Activated naive CD4-positive, alpha-beta T cell treated with anti-CD3 and anti-CD28 coated beads, Interleukin-2, amount 10 ng/mL, durations not matched to agents 7 days and 5 days (primary cell): ENCODE data around the gene PIWIL1.

Experiments used
- CTCF ChIA-PET: fragments of 350-600 bp; sonication (Branson Sonifier 250); formaldehyde crosslinking; loops from one replicate; lab custom pipeline; 2021; ENCODE audit warnings: antibody characterized with exemption; lab: Charles Lee
- DNase-seq: peaks from one replicate; pipeline ENCODE4 v3.0.0-alpha.2; 2020
- H3K27ac Mint-ChIP-seq: one replicate; pipeline ENCODE4 v1.8.0; 2021; ENCODE audit warnings: mild to moderate bottlenecking, moderate library complexity, mixed read lengths
- H3K27me3 Mint-ChIP-seq: one replicate; pipeline ENCODE4 v1.8.0; 2021; ENCODE audit warnings: mild to moderate bottlenecking, mixed read lengths
- H3K36me3 Mint-ChIP-seq: one replicate; pipeline ENCODE4 v1.8.0; 2021; ENCODE audit warnings: mixed read lengths
- H3K4me1 Mint-ChIP-seq: one replicate; pipeline ENCODE4 v1.8.0; 2021; ENCODE audit warnings: mixed read lengths
- H3K4me3 Mint-ChIP-seq: one replicate; pipeline ENCODE4 v1.8.0; 2021; ENCODE audit warnings: mild to moderate bottlenecking, moderate library complexity, mixed read lengths
- H3K9me3 Mint-ChIP-seq: one replicate; pipeline ENCODE4 v1.8.0; 2021; ENCODE audit warnings: mixed read lengths

Gene PIWIL1

DNA sequence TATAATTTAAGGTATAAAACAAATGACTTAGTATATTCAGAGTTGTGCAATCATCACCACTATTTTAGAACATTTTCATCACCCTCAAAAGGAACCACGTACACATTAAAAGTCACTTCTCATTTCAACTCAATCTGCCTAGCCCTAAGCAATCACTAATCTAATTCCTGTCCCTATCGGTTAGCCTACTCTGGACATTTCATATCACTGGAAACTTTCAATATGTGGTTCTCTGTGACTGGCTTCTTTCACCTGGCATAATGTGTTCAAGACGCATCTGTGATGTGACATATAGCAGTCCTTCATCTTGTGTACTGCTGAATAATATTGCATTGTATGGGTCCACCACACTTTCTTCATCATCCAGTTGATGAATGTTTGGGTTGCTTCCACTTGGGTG is 15.4 kb upstream of the PIWIL1 start:
- no peaks in the 10 kb centered on the region for H3K9me3 Mint-ChIP-seq
- H3K36me3 Mint-ChIP-seq, result no peaks in the 10 kb centered on the region
- DNase-seq, result no peak
- H3K27ac Mint-ChIP-seq, result no peak overlapping the region
- H3K4me3 Mint-ChIP-seq, result no peak overlapping the region
- CTCF ChIA-PET, result no interaction called here
- peaks cover 7% of the 10 kb centered on the region for H3K4me1 Mint-ChIP-seq
- peaks cover 3% of the 10 kb centered on the region for H3K27me3 Mint-ChIP-seq

DNA sequence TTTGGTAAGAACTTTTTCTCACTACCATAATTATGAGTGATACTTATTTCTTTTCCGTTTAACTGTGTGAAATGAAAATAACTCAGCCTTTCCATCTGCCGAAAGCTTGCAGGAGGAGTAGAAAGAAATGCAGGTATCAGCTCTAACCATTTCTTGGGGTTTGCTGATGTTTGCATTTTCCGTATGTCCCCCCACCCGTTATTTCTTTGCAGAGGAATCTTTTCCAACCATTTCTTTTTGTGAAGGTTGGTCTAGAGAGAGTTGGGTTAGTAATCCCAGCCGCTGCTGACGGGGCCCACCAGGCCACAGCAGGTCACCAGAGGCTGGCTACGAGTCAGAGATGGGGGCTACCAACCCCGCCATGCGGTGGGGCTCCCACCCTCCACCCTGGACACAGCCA is 7.0 kb upstream of the PIWIL1 start:
- Mint-ChIP-seq H3K4me3 (no peak overlapping the region), H3K36me3 (no peaks in the 10 kb centered on the region), H3K9me3 (no peaks in the 10 kb centered on the region), H3K27me3 (peaks cover 26% of the 10 kb centered on the region), H3K27ac (no peak overlapping the region), H3K4me1 (peaks cover 2% of the 10 kb centered on the region)
- CTCF ChIA-PET, result interaction anchor here (1.3 kb wide), 1 partner anchor 49 kb away, joined by 3 read pairs; no protein-coding TSS in a partner anchor
- DNase-seq, result no peak

DNA sequence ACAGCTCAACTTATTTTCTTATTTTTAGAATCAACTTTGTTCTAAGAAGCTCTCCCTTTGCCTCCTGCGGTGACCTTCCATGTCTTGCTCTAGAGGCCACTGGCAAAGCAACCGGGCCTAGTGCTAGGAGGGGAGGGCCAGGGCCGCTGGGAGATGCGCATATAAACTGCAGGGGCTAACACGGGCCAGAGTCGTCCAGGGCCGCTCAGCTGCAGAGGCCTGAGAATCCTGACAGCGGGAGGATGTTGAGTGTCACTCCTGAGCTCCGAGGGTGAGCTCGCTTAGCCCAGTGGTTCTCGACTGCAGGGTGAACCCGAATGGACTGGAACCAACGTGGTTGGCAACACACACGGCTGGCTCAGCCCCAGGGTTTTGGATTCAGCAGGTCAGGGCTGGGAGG is 6.5 kb upstream of the PIWIL1 start:
- Mint-ChIP-seq H3K4me3 (no peak overlapping the region), H3K27me3 (peaks cover 26% of the 10 kb centered on the region), H3K36me3 (no peaks in the 10 kb centered on the region), H3K27ac (no peak overlapping the region), H3K4me1 (no peaks in the 10 kb centered on the region), H3K9me3 (no peaks in the 10 kb centered on the region)
- DNase-seq, result no peak
- CTCF ChIA-PET, result interaction anchor here (1.3 kb wide), 1 partner anchor 50 kb away, joined by 3 read pairs; no protein-coding TSS in a partner anchor

DNA sequence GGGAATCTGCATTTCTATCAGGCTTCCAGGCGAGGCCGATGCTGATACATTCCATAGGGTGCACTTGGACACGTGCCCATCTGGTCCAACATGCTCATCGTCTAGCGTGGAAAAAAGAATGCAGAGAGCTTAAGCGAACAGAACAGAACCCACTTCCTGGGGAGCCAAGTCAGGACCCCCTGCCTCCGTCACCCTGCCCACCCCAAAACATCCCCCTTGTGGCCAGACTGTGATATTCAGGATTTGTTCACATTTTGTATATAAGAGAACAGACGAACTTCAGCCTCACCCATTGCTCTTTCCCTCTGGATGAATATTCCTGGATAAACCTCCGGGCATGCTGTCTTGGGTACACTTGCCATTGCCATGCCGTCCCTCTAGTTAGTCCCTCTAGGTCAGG is 4.3 kb upstream of the PIWIL1 start:
- no peak overlapping the region for H3K4me3 Mint-ChIP-seq
- peaks cover 26% of the 10 kb centered on the region for H3K27me3 Mint-ChIP-seq
- no peak overlapping the region for H3K27ac Mint-ChIP-seq
- CTCF ChIA-PET, result interaction anchor here (1.1 to 3.1 kb wide), 4 partner anchors 52 to 306 kb away, joined by 4 to 17 read pairs (median 7); no protein-coding TSS in a partner anchor
- no peak for DNase-seq
- H3K9me3 Mint-ChIP-seq, result no peaks in the 10 kb centered on the region
- H3K36me3 Mint-ChIP-seq, result no peaks in the 10 kb centered on the region
- H3K4me1 Mint-ChIP-seq, result no peaks in the 10 kb centered on the region

DNA sequence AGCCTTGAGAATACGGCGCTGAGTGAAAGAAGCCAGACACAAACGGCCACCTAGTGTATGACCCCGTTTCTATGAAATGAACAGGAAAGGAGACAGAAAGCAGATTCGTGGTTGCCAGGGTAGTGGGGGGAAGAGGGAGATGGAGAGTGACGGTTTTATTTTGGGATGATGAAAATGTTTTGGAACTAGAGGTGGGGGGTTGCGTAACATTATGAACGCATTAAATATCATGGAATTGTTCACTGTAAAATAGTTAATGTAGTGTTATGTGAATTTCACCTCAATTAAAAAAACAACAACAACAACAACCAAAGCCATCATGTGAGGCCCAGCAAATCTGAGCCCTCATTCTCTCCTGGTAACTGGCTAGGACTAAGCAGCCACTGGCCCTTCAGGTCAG is 3.3 kb upstream of the PIWIL1 start:
- Mint-ChIP-seq H3K4me1 (peaks cover 2% of the 10 kb centered on the region), H3K36me3 (no peaks in the 10 kb centered on the region), H3K27me3 (peaks cover 27% of the 10 kb centered on the region), H3K4me3 (no peak overlapping the region), H3K27ac (no peak overlapping the region), H3K9me3 (no peaks in the 10 kb centered on the region)
- CTCF ChIA-PET, result interaction anchor here (1.2 to 3.1 kb wide), 3 partner anchors 53 to 302 kb away, joined by 4 to 17 read pairs (median 9); no protein-coding TSS in a partner anchor
- DNase-seq, result no peak

DNA sequence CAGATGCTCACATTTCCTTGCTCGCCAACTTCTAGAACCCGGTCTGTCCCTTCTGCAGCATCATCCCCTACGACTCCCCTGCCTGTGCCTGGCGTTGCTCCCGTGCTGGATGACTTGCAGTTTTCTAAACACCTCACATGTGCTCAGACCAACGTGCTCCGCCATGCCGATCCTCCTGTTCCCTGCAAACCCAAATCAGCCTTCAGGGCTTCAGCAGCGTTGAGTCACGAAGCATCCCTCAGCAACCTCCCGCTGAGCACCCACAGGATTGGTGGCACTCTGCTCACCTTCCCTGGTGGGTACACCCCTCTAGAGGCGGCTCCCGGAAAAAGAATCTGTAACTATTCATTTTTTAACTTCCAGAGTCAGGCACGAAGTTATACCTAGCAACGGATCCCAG is 2.8 kb upstream of the PIWIL1 start:
- Mint-ChIP-seq H3K36me3 (no peaks in the 10 kb centered on the region), H3K9me3 (no peaks in the 10 kb centered on the region), H3K4me1 (peaks cover 4% of the 10 kb centered on the region), H3K4me3 (no peak overlapping the region), H3K27ac (no peak overlapping the region), H3K27me3 (peaks cover 32% of the 10 kb centered on the region)
- CTCF ChIA-PET, result interaction anchor here (0.6 to 2.9 kb wide), 4 partner anchors 54 to 311 kb away, joined by 3 to 23 read pairs (median 4); no protein-coding TSS in a partner anchor
- no peak for DNase-seq

DNA sequence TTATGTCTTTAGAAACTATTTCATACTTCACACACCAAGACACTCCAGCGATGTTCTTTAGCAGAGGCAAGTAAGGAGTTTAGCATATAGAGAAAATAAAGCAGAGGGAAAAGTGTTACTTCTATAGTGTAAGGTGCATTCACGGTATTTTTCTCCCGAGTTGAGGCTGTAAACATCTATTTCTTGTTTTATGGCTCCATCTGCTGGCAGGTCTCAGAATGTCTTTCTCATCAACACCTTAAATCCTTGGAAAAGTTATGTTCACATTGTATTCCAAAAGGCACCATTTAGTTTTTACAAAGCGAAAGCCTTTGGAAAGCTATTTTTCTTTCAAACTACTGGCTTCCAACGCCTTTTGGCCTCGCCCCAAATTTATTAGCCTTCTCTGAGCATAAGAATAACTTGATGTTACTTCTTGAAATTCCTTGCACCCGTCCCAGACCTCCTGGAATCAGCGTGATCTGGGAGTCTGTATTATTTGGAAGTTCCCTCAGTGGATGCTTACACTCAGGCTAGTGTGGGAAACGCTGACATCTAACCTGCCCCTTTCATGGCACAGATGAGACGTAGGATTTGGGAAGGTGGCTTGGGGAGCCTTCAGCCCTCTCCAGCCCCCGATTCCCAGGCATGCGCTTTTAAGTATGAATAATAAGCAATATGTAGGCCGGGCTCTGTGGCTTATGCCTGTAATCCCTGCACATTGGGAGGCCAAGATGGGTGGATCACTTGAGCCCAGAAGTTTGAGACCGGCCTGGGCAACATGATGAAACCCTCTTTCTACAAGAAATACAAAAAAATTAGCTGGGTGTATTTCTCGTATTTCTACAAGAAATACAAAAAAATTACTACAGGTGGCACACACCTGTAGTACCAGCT is 1.9 kb upstream of the PIWIL1 start:
- no peak overlapping the region for H3K4me3 Mint-ChIP-seq
- peak; percentile 38 for DNase-seq
- CTCF ChIA-PET, result interaction anchor here (0.7 to 2.9 kb wide), 5 partner anchors 54 to 310 kb away, joined by 3 to 23 read pairs (median 5); no protein-coding TSS in a partner anchor
- H3K27ac Mint-ChIP-seq, result no peak overlapping the region
- H3K9me3 Mint-ChIP-seq, result no peaks in the 10 kb centered on the region
- no peaks in the 10 kb centered on the region for H3K36me3 Mint-ChIP-seq
- H3K4me1 Mint-ChIP-seq, result peaks cover 7% of the 10 kb centered on the region
- peaks cover 37% of the 10 kb centered on the region for H3K27me3 Mint-ChIP-seq

DNA sequence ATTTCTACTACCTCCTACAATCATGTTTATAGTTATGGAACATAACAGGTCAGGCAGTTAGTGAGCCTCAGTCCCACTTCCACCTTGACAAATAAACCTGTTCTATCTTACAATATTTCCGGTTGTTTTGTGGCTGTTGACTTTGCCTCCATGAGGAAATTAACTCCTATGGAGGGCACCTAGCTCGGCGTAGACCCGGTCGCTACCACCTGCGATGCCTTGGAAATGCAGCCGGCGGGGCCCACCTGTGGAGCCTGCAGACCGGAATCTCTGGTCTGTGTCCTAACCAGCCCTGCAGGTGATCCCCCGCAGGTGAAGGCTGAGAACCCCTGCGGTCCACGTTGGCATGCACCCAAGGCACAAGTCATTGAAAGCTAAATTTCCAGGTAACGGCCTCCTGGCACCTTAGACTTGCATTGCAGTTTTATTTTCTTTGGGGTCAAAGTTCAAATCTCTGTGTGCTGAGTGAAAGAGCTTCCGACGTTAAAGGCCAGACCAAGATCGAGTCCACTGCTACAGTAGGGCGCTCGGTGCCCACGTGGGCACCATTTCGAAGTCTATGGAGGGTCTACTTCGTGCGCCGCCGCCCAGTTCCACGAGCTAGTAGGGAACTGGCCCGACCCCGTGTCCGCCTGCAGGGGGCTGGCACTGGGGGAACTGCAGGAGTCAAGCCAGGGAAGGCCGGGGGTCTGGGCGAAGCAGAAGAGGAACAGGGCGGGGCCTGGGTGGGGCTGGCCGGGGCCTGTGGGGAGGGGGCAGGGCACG is 782 bp upstream of the PIWIL1 start:
- Mint-ChIP-seq H3K27ac (no peak overlapping the region), H3K27me3 (peaks cover 41% of the 10 kb centered on the region), H3K4me3 (no peak overlapping the region), H3K36me3 (no peaks in the 10 kb centered on the region), H3K4me1 (peaks cover 7% of the 10 kb centered on the region), H3K9me3 (no peaks in the 10 kb centered on the region)
- DNase-seq, result no peak
- CTCF ChIA-PET, result interaction anchor here (1.1 to 2.9 kb wide), 3 partner anchors 290 to 311 kb away, joined by 3 to 23 read pairs (median 5); no protein-coding TSS in a partner anchor

DNA sequence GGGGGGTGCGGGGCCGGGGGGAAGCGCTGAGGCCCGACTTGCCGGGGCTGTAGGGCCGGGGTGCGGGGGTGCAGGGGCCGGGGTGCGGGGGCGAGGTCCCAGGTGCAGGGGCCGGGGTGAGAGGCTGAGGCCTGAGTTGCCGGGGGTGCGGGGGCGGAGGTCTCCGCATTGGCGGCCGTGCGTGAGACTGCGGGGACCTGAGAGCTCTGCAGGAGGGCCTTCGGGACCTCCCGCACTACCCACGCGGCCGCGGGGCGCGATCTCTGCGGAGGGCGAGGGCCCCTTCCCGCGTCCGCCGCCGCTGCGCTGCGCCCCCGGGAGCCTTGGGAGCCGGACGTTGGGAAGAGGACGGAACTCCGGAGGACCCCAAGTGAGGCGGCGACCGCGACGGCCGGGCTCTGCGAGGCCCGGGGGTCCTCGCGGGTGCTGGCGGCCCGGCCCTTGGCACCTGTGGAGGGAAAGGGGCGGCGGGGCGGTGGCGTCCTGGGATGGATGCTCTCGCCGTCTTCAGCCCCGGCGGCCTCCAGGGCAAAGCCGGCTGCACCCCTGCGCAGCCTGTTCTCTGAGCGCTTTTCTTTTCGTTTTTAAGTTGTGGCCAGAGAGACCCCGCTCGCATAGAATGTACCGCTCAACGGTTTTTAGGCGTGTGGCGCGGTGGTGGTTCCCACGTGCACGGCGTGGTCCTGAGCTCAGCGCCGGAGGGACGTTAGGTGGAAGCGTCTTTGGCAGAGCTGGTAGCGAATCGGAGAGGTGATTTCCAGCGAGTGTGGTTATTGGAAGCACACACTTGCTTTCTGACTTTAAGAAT is 1.3 kb downstream of the PIWIL1 start:
- H3K27ac Mint-ChIP-seq, result no peak overlapping the region
- no peak overlapping the region for H3K4me3 Mint-ChIP-seq
- CTCF ChIA-PET, result interaction anchor here (1.4 to 1.6 kb wide), 2 partner anchors 59 to 296 kb away, joined by 4 read pairs; no protein-coding TSS in a partner anchor
- peaks cover 33% of the 10 kb centered on the region for H3K27me3 Mint-ChIP-seq
- DNase-seq, result no peak
- H3K36me3 Mint-ChIP-seq, result no peaks in the 10 kb centered on the region
- H3K4me1 Mint-ChIP-seq, result peaks cover 7% of the 10 kb centered on the region
- H3K9me3 Mint-ChIP-seq, result no peaks in the 10 kb centered on the region

DNA sequence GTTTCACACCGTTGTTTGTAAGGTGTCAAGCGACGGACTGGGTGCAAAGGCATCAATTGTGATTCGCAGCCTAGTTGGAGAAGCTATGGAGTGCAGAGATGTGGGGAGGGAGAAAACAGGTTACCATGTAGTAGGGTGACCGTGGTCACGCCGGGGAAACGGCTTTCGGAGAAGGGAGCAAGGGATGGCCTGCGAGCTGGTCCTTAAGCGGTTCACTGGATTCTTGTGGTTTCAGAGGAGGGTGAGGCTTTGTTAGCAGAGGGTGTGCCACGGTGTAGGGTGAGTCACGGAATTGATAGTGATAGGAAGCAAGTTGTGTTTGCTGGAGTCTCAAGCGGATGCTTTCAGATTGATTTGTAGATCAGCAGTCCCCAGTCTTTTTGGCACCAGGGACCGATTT is 2.3 kb downstream of the PIWIL1 start:
- CTCF ChIA-PET, result interaction anchor here (1.4 to 1.6 kb wide), 2 partner anchors 60 to 297 kb away, joined by 4 read pairs; no protein-coding TSS in a partner anchor
- Mint-ChIP-seq H3K27me3 (peaks cover 28% of the 10 kb centered on the region), H3K9me3 (no peaks in the 10 kb centered on the region), H3K36me3 (no peaks in the 10 kb centered on the region), H3K27ac (no peak overlapping the region), H3K4me3 (no peak overlapping the region), H3K4me1 (peaks cover 7% of the 10 kb centered on the region)
- DNase-seq, result no peak

DNA sequence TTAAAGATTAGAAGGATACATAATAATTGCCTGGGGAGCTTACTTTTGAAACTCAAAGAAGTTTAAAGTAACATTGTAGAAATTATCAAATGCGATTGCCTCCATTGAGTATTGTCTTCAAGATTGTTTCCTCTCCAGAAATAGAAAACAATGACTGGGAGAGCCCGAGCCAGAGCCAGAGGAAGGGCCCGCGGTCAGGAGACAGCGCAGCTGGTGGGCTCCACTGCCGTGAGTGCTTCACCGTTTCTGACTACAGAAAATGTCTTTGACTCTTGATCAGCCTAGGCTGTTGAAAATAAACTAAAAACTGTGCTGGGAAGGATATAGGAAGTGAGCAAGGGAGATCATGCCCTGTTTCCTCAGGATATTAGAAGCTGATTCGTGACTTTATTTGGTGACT is 4.8 kb downstream of the PIWIL1 start:
- Mint-ChIP-seq H3K36me3 (no peaks in the 10 kb centered on the region), H3K27ac (no peak overlapping the region), H3K4me1 (peaks cover 7% of the 10 kb centered on the region), H3K27me3 (peaks cover 22% of the 10 kb centered on the region), H3K4me3 (no peak overlapping the region), H3K9me3 (no peaks in the 10 kb centered on the region)
- DNase-seq, result no peak
- CTCF ChIA-PET, result no interaction called here

DNA sequence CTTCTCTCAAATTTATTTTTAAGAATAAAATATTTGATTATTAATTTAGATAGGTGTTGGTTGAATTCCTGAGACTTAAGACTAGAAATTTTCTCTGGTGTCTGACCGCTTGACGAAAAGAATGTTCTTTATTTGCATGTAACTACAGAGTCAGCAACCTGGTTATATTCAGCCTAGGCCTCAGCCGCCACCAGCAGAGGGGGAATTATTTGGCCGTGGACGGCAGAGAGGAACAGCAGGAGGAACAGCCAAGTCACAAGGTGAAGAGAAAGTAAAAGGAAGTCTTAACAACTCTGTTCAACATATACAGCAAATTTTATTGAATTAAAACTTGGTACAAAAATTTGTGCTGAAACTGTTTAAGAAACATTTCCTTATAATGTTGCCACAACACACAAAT is 5.2 kb downstream of the PIWIL1 start:
- DNase-seq, result no peak
- CTCF ChIA-PET, result no interaction called here
- no peaks in the 10 kb centered on the region for H3K36me3 Mint-ChIP-seq
- H3K27ac Mint-ChIP-seq, result no peak overlapping the region
- H3K27me3 Mint-ChIP-seq, result peaks cover 22% of the 10 kb centered on the region
- H3K9me3 Mint-ChIP-seq, result no peaks in the 10 kb centered on the region
- H3K4me1 Mint-ChIP-seq, result peaks cover 7% of the 10 kb centered on the region
- no peak overlapping the region for H3K4me3 Mint-ChIP-seq

DNA sequence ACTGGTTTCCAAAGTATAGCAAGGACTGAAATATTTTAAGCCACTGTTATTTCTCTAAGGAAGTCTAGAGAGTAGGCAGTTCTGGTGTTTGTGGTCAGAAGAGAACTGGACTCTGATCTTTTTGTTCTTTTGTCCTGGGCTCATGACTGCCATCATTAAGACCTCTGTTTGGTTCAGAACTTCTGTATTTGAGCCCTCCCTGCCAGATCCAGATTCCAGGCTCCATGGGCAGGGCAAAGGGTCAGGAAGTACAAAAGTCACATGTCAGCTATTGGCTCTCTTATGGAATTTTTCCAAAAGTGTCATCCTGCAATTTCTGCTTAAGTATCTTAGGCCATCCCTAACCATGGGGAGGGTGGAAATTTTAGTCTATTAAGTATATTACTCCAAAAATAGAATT is 6.8 kb downstream of the PIWIL1 start:
- Mint-ChIP-seq H3K36me3 (no peaks in the 10 kb centered on the region), H3K27ac (no peak overlapping the region), H3K4me3 (no peak overlapping the region), H3K9me3 (no peaks in the 10 kb centered on the region), H3K27me3 (peaks cover 16% of the 10 kb centered on the region), H3K4me1 (peaks cover 5% of the 10 kb centered on the region)
- DNase-seq, result no peak
- CTCF ChIA-PET, result no interaction called here
